Measurements from ENCODE around the gene SIX5.

GRCh38 chr19:45801603-45802175 is 32.6 kb upstream of the SIX5 start:
- TF ChIP-seq CTCF (IDR thresholded peaks at IDR 0.05; ENCODE audit: borderline replicate concordance, extremely low read depth, low read length, poor library complexity, severe bottlenecking): no peak
- no peak for TF ChIP-seq EZH2 (IDR thresholded peaks at IDR 0.05; ENCODE audit: borderline replicate concordance, low read depth, low read length, severe bottlenecking)
